ENCODE results near the gene NCAPG2.

DNA sequence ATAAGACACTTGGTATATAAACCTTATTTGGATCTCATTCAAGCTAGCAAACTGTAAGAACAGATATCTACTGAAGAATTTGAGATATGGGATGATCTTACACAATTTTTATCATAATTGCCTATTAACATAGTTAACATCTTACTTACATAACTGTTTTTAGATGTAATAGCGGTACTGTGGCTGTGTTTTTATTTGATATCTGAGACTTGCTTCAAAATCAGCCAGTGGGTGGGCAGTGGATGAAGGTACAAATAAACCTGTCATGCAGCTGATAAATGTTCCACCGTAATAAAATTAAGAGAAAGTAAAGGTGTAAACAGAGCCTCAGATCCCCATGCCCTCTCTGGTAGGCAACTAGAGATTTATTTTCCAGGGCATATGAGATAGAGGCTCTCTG is 88.6 kb downstream of the NCAPG2 start:
- TF ChIP-seq CTCF (conservative IDR thresholded peaks at IDR 0.05) (no peak), EZH2 (IDR thresholded peaks at IDR 0.05; ENCODE audit: low read depth) (no peak)
